ENCODE results near the gene WBP4.
A peak's percentile ranks its signal among the peaks of the same experiment; 100 is the strongest.
"Not testable (repeated sequence)": the region's sequence is repeated elsewhere in the genome, so short reads cannot be mapped to it uniquely, and the experiment has no call there.

Gene WBP4, protein sequence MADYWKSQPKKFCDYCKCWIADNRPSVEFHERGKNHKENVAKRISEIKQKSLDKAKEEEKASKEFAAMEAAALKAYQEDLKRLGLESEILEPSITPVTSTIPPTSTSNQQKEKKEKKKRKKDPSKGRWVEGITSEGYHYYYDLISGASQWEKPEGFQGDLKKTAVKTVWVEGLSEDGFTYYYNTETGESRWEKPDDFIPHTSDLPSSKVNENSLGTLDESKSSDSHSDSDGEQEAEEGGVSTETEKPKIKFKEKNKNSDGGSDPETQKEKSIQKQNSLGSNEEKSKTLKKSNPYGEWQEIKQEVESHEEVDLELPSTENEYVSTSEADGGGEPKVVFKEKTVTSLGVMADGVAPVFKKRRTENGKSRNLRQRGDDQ

DNA sequence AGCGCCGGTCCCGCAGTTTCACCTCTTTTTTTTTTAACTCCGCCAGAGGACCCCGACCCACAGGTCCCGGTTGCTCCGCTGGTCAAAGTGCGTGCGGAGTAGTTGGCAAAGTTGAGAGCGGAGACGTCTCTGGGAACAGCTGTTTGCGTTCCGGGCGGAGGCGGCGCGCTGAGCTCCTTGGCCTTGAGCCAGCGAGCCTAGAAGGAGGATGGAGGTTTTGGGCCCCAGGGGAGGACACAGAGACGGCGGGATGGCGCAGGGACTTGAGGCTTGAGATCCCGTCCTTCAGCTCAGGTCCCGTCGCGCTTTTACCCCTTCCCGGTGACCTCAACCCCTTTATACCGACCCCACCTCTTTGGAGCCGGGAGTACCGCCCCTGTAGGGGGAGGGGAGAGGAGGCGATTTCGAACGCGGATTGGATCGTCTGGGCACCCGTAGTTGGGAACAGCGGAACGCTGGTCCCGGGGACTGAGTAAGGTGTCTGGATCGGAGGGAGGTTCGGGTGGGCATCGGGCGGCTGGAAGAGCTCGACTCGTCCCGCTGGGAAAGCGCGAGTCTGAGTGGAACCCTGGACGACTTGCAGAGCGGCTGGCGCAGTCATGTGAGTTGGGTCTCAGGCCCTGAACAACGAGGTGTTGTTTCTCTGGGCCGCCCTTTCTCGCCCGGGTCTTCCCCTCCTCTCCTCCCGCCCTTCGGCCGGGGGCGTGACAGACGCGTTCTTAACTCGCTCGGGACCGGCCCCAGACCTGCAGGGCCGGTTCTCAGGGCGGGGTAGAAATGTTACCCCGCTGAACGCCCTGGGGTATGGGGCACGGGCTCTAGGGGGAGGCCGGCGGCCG lies at the start of gene WBP4:
Gene WBP4, plus strand, starts transcription at position 435 of the 839 bp plus-strand sequence. Its CDS starts 165 bp downstream, at position 600.
- peak; percentile 91 to 99 for DNase-seq

DNA sequence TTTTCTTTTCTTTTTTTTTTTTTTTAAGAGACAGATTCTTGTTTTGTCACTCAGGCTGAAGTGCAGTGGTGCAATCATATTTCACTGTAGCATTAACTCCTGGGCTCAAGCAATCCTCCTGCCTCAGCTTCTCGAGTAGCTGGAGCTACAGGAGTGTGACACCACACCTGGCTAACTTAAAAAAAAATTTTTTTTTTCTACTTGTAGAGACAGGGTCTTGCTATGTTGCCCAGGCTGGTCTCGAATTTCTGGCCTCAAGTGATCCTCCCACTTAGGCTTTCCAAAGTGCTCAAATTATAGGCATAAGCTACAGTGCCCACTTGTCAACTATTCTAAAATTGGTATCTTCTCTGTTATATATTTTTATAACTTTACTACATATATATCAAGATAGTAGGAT lies 48.8 kb upstream of the WBP4 start:
- DNase-seq = no peak

DNA sequence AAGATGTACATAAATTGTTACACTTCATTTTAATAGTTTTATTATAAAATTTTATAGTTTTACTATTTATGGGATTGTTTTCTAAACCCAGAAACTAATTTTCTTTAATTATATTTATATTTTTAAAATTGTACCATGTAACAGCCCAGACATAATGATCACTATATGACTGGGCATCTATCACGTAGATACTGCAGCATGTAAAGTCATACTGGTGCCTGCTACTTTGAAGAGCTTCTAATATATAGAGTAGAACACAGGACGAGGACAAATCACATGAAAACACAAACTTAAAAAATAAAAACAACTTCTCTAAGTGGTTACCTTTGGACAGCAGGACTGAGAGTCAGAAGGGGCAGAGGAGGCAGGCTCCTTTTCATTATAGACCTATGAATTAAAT lies 47.5 kb upstream of the WBP4 start:
- no peak for DNase-seq

- no peak for DNase-seq
Observed at GRCh38 chr13:41015920-41016319, 45.4 kb upstream of the WBP4 start.

- DNase-seq = peak in 1 of 2 donors; percentile 30
Observed at GRCh38 chr13:41017159-41017558, 44.1 kb upstream of the WBP4 start.

- DNase-seq = no peak
Observed at GRCh38 chr13:41017817-41018601, 43.3 kb upstream of the WBP4 start.

- DNase-seq = no peak
Observed at GRCh38 chr13:41018602-41018948, 42.7 kb upstream of the WBP4 start.

GRCh38 chr13:41019011-41019487 lies 42.3 kb upstream of the WBP4 start, which contains the start of gene ELF1:
TSS of gene ELF1 (minus strand) at chr13:41019316. CDS start at chr13:40982054, 37,262 bp downstream.
- peak in 1 of 2 donors; percentile 94 for DNase-seq

DNA sequence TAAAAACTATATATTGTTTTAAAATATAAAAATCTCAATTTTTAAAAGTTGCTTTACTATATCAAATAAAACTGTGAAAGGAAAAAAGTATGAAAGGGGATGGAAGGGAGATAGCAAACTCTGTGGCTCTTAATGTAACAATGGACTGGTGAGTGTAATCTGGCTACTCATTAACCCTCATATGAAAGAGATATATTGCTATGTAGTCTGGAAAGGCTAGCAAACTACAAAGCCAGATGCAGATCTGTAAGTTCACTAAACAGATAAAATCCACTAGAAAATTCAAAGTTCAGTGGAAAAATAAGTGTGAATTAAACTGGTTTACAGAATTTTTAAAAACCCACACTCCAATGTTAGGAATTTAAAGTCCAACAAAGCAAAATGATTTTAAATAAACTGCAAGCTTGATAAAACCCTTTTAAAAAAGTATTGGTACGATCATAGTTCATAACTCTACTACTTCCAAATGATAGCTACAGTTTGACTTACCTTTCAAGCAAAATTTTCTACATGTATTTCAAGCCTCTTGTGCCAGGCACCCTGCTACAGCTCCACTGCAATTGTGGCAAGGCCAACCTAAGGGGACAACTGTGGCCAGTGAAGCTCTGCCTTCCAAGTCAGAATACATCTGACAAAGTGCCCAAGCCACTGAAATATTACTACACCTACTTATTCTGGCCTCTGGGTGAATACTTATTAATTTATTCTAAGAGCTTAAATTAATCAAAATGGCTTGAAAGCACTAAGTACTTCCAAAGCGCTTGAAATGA lies 41.5 kb upstream of the WBP4 start:
- no peak for DNase-seq

DNA sequence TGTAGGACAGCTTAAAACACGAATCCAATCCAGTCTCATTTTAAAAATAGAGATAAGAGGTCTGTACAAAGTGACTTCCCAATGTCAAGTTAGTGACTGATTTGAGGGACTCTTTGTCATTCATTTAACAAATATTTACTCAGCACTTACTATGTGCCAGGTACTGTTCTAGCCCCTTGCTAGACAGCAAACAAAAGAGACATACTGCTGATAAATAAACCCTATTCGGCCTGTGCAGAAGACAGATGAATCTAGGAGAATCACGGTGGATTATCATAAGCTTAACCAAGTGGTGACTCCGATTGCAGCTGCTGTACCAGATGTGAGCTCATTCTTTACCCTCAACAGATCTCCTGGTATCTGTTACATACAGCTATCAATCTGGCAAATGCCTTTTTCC lies 35.8 kb upstream of the WBP4 start:
- DNase-seq = no peak

DNA sequence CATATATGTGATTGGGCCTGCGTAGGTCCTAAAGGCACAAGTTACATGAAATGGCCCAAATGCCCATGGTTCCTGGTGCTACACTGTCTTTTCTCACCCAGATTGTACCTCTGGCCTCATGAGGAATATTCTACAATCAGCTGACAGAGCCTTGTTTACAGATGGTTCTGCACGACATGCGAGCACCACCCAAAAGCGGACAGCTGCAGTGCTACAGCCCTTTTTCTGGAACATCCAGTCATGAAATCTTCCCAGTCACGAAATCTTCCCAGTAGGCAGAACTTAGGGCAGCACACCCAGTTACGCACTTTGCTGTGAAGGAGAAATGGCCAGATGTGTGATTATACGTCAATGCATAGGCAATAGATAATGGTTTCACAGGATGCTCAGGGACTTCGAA lies 34.5 kb upstream of the WBP4 start:
- DNase-seq = no peak

- DNase-seq = no peak
Observed at GRCh38 chr13:41028051-41028450, 33.3 kb upstream of the WBP4 start.

DNA sequence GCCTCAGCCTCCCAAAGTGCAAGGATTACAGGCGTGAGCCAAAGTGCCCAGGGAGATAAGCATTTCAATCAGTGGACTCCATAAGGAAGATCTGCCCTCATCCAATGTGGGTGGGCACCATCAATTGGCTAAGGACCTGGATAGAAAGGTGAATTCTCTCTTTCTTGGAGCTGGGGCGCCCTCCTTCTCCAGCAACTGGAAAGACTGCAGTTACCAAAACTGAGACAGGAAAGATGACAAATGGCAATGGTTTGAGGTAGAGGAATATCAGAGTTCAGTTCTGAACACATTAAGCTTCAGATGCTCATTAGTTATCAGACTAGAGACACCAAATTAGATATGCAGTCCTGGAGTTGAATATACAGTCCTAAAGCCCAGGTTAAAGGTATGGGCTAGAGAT lies 31.7 kb upstream of the WBP4 start:
- no peak for DNase-seq

DNA sequence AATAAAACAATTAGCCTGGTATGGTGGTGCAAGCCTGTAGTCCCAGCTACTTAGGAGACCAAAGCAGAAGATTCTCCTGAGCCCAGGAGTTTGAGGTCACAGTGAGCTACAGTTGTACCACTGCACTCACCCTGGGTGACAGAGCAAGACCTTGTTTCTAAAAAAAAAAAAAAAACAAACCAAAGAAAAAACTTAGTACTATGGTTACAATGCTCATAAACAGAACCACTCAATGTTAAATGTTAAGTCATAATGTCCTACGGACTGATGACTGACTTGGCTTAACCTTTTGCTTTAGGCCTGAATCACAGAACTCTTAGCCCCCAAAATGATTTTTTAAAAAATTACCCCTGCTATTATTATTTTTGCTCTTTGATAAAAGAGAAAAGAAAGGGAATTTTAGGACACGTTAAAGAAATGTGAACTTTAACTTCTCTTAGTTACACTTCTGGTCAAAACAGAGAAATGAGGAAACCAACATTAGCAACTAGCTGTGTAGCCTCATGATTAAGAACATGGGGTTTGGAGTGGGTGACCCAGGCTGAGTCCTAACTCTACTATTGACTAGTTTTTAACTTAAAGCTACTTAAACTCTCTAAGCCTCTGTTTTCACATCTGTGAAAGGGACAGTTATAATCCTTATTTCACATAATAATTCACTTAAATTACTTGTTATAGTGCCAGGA lies 28.5 kb upstream of the WBP4 start:
- peak in 1 of 2 donors; percentile 26 for DNase-seq

DNA sequence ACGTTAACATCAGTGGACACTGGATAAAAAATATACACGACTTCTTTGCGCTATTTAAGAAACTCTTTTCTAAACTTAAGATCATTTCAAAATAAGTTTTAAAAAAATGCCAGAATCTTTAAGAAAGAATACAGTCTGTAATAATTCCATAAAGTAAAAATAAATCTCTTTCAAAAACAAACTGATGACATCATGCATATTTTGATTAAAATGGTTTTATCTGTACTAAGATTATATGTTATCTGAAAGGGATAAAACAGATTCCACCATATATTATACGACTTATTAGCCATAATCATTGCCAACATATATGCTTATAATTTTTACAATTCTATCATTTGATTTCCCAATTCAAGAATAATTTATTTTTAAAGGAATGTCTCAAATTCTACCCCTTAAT lies 26.9 kb upstream of the WBP4 start:
- no peak for DNase-seq

- peak in 1 of 2 donors; percentile 20 for DNase-seq
Observed at GRCh38 chr13:41034881-41035280, 26.4 kb upstream of the WBP4 start.

DNA sequence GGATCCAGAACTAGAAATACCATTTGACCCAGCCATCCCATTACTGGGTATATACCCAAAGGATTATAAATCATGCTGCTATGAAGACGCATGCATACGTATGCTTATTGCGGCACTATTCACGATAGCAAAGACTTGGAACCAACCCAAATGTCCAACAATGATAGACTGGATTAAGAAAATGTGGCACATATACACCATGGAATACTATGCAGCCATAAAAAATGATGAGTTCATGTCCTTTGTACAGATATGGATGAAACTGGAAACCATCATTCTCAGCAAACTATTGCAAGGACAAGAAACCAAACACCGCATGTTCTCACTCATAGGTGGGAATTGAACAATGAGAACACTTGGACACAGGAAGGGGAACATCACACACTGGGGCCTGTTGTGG lies 24.8 kb upstream of the WBP4 start:
- DNase-seq = not testable (repeated sequence)

DNA sequence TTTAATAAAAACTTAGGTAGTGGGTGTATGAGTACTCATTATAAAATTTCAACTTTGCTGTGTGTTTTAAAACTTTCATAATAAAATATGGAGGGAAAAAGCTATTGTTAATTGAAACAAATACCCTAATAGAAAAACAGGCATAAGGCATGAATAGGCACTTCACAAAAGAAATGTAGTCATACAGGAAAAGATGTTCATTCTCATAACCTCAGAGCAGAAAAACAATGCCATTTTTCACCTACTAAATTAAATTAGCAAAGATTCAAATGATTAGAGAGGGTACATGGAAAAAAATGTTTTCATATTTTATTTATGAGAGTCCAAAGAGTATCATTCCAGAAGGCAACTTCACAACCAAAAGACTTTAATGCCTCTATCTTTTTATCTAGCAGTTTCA lies 21.6 kb upstream of the WBP4 start:
- DNase-seq = no peak

DNA sequence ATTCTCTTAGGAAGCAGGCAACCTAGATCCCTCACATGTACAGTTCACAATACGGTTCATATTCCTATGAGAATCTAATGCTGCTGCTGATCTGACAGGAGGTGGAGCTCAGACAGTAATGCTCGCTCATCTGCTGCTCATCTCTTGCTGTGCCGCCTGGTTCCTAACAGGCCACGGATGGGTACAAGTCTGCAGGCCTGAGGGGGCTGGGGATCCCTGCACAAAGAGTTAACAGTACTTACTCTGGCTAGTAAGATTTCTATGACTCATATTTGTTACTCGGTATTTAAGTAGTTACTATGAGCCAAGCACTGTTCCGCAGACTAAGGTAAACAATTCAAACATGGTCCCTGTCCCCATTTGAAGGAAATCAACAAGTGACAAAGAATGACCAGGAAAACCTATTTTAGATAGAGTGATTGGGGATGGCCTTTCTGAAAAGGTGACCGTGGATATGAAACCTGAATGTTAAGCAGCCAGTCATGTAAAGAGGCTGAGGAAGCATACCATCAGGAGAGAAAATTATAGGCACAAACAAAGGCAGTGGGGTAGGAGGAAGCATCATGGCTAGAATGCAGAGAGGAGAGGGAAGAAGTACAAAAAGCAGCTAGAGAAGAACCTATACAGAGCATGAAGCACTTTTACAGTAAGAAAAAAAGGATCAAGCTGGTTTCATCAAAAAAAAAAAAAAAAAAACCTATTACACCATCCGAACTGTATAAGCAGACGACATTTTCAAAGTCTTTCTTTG lies 20.6 kb upstream of the WBP4 start:
- DNase-seq = no peak

GRCh38 chr13:41042419-41042818 lies 18.9 kb upstream of the WBP4 start:
- DNase-seq = not testable (repeated sequence)

DNA sequence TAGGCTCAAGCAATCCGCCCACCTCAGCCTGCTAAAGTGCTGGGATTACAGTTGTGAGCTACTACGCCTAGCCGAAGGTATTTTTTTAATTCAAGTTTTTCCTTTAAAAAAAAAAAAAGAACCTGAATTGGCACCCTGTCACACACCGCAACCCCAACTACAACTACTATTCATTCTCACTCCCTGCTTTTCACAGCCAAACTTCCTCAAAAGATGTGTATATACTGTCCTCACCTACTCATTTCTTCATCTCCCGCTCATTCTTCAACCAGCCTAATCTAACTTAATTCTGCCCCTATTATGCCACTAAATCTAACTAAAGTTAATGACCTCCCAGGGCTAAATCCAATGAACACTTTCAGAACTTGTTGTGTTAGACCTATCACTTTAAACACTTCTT lies 12.7 kb upstream of the WBP4 start:
- DNase-seq = no peak
